Measurements from ENCODE around the gene MYO1A. TPM values are rescaled to one million over a fixed set of nuclear protein-coding genes. Genes with fewer than 3 reads are reported as not detected.
A peak's percentile ranks its signal among the peaks of the same experiment; 100 is the strongest.

MYO1A gene
- total RNA-seq, 1 donor: 0.09 TPM

GRCh38 chr12:57006809-57007475 is 43.0 kb downstream of the MYO1A start:
- TF ChIP-seq CTCF (IDR thresholded peaks at IDR 0.05; ENCODE audit: insufficient read depth, low read length): no peak
- no peak for DNase-seq (ENCODE audit: low read depth)
- peak overlapping the region; percentile 49 for H3K4me3 ChIP-seq (ENCODE audit: low read depth, low read length)

- peak; percentile 31 for TF ChIP-seq CTCF (IDR thresholded peaks at IDR 0.05; ENCODE audit: insufficient read depth, low read length)
- peak; percentile 24 for DNase-seq (ENCODE audit: low read depth)
- H3K4me3 ChIP-seq (ENCODE audit: low read depth, low read length): peak within 1 kb of the TSS; percentile 82
Observed at GRCh38 chr12:57005980-57006808, 43.7 kb downstream of the MYO1A start, which contains the start of gene ZBTB39. Gene ZBTB39, minus strand, starts transcription at chr12:57006546. Its CDS starts 1,629 bp downstream, at chr12:57004917.

GRCh38 chr12:57004651-57005050 is 45.3 kb downstream of the MYO1A start:
- peak overlapping the region; percentile 10 for H3K4me3 ChIP-seq (ENCODE audit: low read depth, low read length)
- no peak for TF ChIP-seq CTCF (IDR thresholded peaks at IDR 0.05; ENCODE audit: insufficient read depth, low read length)
- no peak for DNase-seq (ENCODE audit: low read depth)

GRCh38 chr12:57003395-57003794 is 46.5 kb downstream of the MYO1A start:
- DNase-seq (ENCODE audit: low read depth): no peak
- TF ChIP-seq CTCF (IDR thresholded peaks at IDR 0.05; ENCODE audit: insufficient read depth, low read length): no peak
- H3K4me3 ChIP-seq (ENCODE audit: low read depth, low read length): no peak overlapping the region

- peak; percentile 61 for DNase-seq (ENCODE audit: low read depth)
- TF ChIP-seq CTCF (IDR thresholded peaks at IDR 0.05; ENCODE audit: insufficient read depth, low read length): peak; percentile 73
Observed at GRCh38 chr12:57001448-57001906, 48.5 kb downstream of the MYO1A start.

GRCh38 chr12:57000393-57000792 is 49.5 kb downstream of the MYO1A start:
- DNase-seq (ENCODE audit: low read depth): no peak
- no peak overlapping the region for H3K4me3 ChIP-seq (ENCODE audit: low read depth, low read length)
- TF ChIP-seq CTCF (IDR thresholded peaks at IDR 0.05; ENCODE audit: insufficient read depth, low read length): no peak

More at GRCh38 chr12:57001448-57001906, 48.5 kb downstream of the MYO1A start:
- no peak overlapping the region for H3K4me3 ChIP-seq (ENCODE audit: low read depth, low read length)

Measured in fibroblast of the aortic adventitia (primary cell).